ENCODE data around the gene AGPAT3. TPM values are rescaled to one million over a fixed set of nuclear protein-coding genes. Genes with fewer than 3 reads are reported as not detected.

The AGPAT3 gene
- total and polyA plus RNA-seq, 2 donors (not counting 3 experiments of a cell fraction or from before 2014, with no cell fraction given) = 39.9 to 76.7 TPM

DNA sequence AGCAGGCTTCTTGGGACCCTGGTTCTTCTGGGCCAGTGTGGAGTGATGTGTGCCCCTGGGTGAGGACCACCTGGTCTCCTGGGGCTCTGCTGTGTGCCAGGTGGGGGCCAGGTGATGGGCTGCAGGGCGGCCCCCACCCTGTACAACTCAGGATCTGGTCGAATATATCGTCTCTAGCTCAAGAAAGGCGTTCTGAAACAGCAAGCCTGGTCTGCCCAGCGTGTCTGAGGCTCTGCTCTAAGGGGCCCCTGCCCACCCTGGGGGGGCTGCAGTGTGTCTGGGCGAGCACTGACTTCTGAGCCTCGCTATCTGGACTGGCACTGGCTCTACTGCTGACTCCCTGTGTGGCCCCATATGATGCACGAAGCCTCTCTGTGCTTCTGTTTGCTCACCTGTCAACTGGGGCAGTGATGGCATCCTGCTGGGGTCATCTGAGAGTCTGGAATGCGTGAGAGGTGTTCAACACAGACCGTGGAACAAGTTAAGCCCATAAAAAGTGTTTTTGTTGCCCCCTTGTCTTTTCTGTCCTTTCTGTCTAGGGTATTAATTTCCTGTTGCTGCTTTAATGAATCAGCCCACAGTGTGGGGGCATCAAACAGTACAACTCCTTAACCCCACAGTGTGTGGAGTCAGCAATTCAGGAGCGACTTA is 91.1 kb downstream of the AGPAT3 start:
- H3K4me1 ChIP-seq (ENCODE audit: control insufficient read depth, extremely low read depth, insufficient read depth, low read length) = peaks cover 10% of the 10 kb centered on the region
- no peak overlapping the region for H3K9ac ChIP-seq (replicated peaks; ENCODE audit: extremely low read depth, insufficient read depth, low read length)
- ChIA-PET CTCF (interaction anchor here (2.4 kb wide), 1 partner anchor 19 kb away, joined by 12 read pairs; no protein-coding TSS in a partner anchor), POLR2A (no interaction called here)
- TF ChIP-seq, protein P1, sequence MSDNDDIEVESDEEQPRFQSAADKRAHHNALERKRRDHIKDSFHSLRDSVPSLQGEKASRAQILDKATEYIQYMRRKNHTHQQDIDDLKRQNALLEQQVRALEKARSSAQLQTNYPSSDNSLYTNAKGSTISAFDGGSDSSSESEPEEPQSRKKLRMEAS (IDR thresholded peaks at IDR 0.05; ENCODE audit: insufficient read depth, insufficient read length) = no peak
- TF ChIP-seq EZH2 (IDR thresholded peaks at IDR 0.05; ENCODE audit: borderline replicate concordance, low read depth, low read length, severe bottlenecking) (no peak), GATA2 (IDR thresholded peaks at IDR 0.05; ENCODE audit: insufficient read depth, insufficient read length, low read depth, low read length) (no peak), MYC (IDR thresholded peaks at IDR 0.05; ENCODE audit: low read depth, low read length) (no peak), JUN (IDR thresholded peaks at IDR 0.05; ENCODE audit: borderline replicate concordance, insufficient read depth, insufficient read length, low read depth) (no peak), POLR2AphosphoS5 (IDR thresholded peaks at IDR 0.05; ENCODE audit: insufficient read depth, low read depth, low read length) (no peak), POLR2A (IDR thresholded peaks at IDR 0.05; ENCODE audit: low read depth, low read length) (no peak), FOS (IDR thresholded peaks at IDR 0.05; ENCODE audit: borderline replicate concordance, insufficient read depth, low read length) (no peak)
- TF ChIP-seq, protein P2, sequence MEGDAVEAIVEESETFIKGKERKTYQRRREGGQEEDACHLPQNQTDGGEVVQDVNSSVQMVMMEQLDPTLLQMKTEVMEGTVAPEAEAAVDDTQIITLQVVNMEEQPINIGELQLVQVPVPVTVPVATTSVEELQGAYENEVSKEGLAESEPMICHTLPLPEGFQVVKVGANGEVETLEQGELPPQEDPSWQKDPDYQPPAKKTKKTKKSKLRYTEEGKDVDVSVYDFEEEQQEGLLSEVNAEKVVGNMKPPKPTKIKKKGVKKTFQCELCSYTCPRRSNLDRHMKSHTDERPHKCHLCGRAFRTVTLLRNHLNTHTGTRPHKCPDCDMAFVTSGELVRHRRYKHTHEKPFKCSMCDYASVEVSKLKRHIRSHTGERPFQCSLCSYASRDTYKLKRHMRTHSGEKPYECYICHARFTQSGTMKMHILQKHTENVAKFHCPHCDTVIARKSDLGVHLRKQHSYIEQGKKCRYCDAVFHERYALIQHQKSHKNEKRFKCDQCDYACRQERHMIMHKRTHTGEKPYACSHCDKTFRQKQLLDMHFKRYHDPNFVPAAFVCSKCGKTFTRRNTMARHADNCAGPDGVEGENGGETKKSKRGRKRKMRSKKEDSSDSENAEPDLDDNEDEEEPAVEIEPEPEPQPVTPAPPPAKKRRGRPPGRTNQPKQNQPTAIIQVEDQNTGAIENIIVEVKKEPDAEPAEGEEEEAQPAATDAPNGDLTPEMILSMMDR (IDR thresholded peaks at IDR 0.05; ENCODE audit: extremely low read depth in 1 of 2, insufficient read depth in 1 of 2, low read depth in 1 of 2, low read length in 2 of 2) = no peak
- dilution Hi-C loops (cut with MboI; ENCODE audit: extremely low pct_ligation_motif_present, low sequenced_read_pairs) = no loop called here
- H3K4me2 ChIP-seq (ENCODE audit: insufficient read depth, low read length) = no peak overlapping the region
- no peak for DNase-seq (ENCODE audit: low read depth, low spot score)
- no peaks in the 10 kb centered on the region for H3K9me3 ChIP-seq (replicated peaks; ENCODE audit: control insufficient read depth, insufficient read depth, low read length)
- intact Hi-C loops (cut with micrococcal nuclease) = no loop called here
- no peaks in the 10 kb centered on the region for H4K20me1 ChIP-seq (replicated peaks; ENCODE audit: control insufficient read depth, extremely low read depth, insufficient read depth, low read length)
- no peak overlapping the region for H3K27ac ChIP-seq (ENCODE audit: insufficient read depth, low read depth, low read length)
- peaks cover 0 to 1% of the 10 kb centered on the region in 2 experiments for H3K36me3 ChIP-seq (ENCODE audit: control insufficient read depth in 2 of 2, extremely low read depth in 1 of 2, insufficient read depth in 2 of 2, low read length in 2 of 2)
- H3K79me2 ChIP-seq (ENCODE audit: control insufficient read depth, insufficient read depth, low read length) = no peaks in the 10 kb centered on the region
- no peak overlapping the region for H2AFZ ChIP-seq (ENCODE audit: low read depth, low read length)
- no peaks in the 10 kb centered on the region for H3K9me1 ChIP-seq (replicated peaks; ENCODE audit: control insufficient read depth, extremely low read depth, insufficient read depth, low read length)
- no peak for FAIRE-seq
- H3K4me3 ChIP-seq (replicated peaks in 1 of 3; ENCODE audit: insufficient read depth in 1 of 3, low read depth in 1 of 3, low read length in 3 of 3) = no peak overlapping the region
- H3K27me3 ChIP-seq (ENCODE audit: control insufficient read depth in 2 of 2, insufficient read depth in 2 of 2, low read length in 2 of 2) = no peaks in the 10 kb centered on the region
- BruUV-seq (replicated peaks) = no TSS peak
